AG04450 (cell line): ENCODE results near the gene KRTAP6-1. TPM values are rescaled to one million over a fixed set of nuclear protein-coding genes. Genes with fewer than 3 reads are reported as not detected.

ENCODE experiments used
- CTCF ChIA-PET: fragments of 300-600, 350-600 bp; formaldehyde crosslinking; extraction: SDS; loops from one replicate; lab custom pipeline; 2022; ENCODE audit warnings: antibody characterized with exemption, inconsistent platforms; lab: Charles Lee
- POLR2A ChIA-PET: fragments of 350-600 bp; formaldehyde crosslinking; extraction: SDS; loops from one replicate; lab custom pipeline; 2021; ENCODE audit warnings: antibody characterized with exemption, inconsistent platforms; lab: Yijun Ruan, JAX
- DNase-seq: peaks from one replicate; pipeline ENCODE4 v3.0.0-alpha.2; 2011; ENCODE audit warnings: low read depth, low spot score
- H3K27ac ChIP-seq: one replicate; pipeline ENCODE4 v1.5.1; 2012; ENCODE audit warnings: low read depth, low read length, control low read depth
- H3K27me3 ChIP-seq: one replicate; pipeline ENCODE4 v1.6.0; 2012; ENCODE audit warnings: low read length; ENCODE audit not compliant: control insufficient read depth, insufficient read depth
- H3K4me3 ChIP-seq: 2 replicates; pipeline ENCODE4 v1.5.1; 2011; ENCODE audit warnings: mild to moderate bottlenecking, low read depth, low read length, control low read depth
- H3K9me3 ChIP-seq: 2 replicates; pipeline ENCODE4 v1.5.1; 2012; ENCODE audit warnings: low read length; ENCODE audit not compliant: control insufficient read depth, insufficient read depth
- polyA minus RNA-seq: library from RNA; depleted of rRNA, polyadenylated mRNA; stranded (reverse); fragments of >200 nt; gene quantifications from 2 replicates; pipeline ENCODE4 v1.2.3, GENCODE V29; 2011; rRNA and poly(A)+ RNA removed
- polyA plus RNA-seq: library from polyadenylated mRNA; depleted of rRNA; stranded (reverse); fragments of >200 nt; gene quantifications from 2 replicates; pipeline ENCODE4 v1.2.3, GENCODE V29; 2011; rRNA removed
- TF ChIP-seq, protein P1 (sequence below): IDR thresholded peaks from 2 replicates; pipeline ENCODE4 v1.5.1; 2011; ENCODE audit warnings: low read depth, low read length, control low read depth, inconsistent platforms

KRTAP6-1 gene
- polyA plus RNA-seq (not detected in 2 replicates), polyA minus RNA-seq (not detected in 2 replicates)

DNA sequence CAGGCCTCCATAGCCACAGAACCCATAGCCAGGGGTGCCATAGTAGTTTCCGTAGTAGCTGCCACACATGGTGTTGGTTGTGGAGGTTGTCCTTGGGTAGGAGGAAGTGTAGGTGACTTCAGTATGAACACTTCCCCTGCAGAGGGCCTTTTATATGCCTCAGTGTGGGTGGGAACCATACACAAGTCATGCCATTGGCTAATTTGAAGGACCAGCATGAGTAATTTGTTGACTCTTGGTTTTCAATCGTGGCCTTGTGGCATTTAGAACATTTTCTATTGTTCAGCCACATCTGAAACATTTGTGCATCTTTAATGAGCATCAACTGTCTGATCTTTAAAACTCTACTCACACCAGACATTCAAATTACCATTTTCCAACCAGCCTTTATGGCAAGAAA, at the start of gene KRTAP6-1:
Gene KRTAP6-1, minus strand, starts transcription at position 95 of the 400 bp plus-strand sequence. Its CDS starts 26 bp downstream, at position 69.
- peaks cover 9% of the 10 kb centered on the region for H3K9me3 ChIP-seq
- POLR2A ChIA-PET = no interaction called here

GRCh38 chr21:30652891-30653290, 39.2 kb upstream of the KRTAP6-1 start:
- POLR2A ChIA-PET = no interaction called here
- DNase-seq = no peak
- TF ChIP-seq, protein P1, sequence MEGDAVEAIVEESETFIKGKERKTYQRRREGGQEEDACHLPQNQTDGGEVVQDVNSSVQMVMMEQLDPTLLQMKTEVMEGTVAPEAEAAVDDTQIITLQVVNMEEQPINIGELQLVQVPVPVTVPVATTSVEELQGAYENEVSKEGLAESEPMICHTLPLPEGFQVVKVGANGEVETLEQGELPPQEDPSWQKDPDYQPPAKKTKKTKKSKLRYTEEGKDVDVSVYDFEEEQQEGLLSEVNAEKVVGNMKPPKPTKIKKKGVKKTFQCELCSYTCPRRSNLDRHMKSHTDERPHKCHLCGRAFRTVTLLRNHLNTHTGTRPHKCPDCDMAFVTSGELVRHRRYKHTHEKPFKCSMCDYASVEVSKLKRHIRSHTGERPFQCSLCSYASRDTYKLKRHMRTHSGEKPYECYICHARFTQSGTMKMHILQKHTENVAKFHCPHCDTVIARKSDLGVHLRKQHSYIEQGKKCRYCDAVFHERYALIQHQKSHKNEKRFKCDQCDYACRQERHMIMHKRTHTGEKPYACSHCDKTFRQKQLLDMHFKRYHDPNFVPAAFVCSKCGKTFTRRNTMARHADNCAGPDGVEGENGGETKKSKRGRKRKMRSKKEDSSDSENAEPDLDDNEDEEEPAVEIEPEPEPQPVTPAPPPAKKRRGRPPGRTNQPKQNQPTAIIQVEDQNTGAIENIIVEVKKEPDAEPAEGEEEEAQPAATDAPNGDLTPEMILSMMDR = no peak
- Histone ChIP-seq H3K27me3 (no peaks in the 10 kb centered on the region), H3K4me3 (no peak overlapping the region), H3K9me3 (peaks cover 2% of the 10 kb centered on the region; the same call in 1 of the 2 replicates), H3K27ac (no peak overlapping the region)
- CTCF ChIA-PET = no interaction called here

More for the DNA sequence above, at the start of gene KRTAP6-1:
- DNase-seq = no peak
- TF ChIP-seq, protein P1 = no peak
- H3K4me3 ChIP-seq = no peak within 1 kb of the TSS
- CTCF ChIA-PET = no interaction called here
- H3K27me3 ChIP-seq = no peaks in the 10 kb centered on the region
- no peak within 1 kb of the TSS for H3K27ac ChIP-seq

DNA sequence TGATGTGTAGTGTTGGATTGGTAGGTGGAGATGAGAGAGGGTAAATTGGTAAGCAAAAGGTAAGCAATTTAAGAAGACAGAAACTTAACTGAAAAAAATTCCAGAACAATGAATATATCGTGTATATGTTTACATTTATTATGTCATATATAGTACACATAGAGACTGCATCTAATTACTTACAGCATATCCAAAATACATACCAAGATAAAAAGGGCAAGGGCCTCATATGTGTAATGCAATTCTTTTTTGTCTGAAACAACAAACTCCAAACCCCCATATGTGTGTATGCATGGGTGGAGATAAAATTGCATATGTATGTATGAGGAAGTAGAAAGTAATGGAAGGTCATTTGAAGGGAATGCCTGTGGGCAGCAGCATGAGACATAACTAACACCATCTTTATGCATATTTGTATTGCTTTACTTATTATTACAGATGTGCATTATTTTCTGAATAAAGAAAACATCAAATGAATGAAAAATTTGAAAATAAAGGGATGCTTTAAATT, 33.2 kb upstream of the KRTAP6-1 start:
- POLR2A ChIA-PET = no interaction called here
- CTCF ChIA-PET = no interaction called here
- no peak for DNase-seq
- TF ChIP-seq, protein P1 = no peak
- Histone ChIP-seq H3K9me3 (peaks cover 6% of the 10 kb centered on the region), H3K27ac (no peak overlapping the region), H3K4me3 (no peak overlapping the region), H3K27me3 (no peaks in the 10 kb centered on the region)

GRCh38 chr21:30642564-30642963, 28.8 kb upstream of the KRTAP6-1 start, which contains the start of gene KRTAP20-3:
TSS of gene KRTAP20-3 (plus strand) at chr21:30642864.
- Histone ChIP-seq H3K9me3 (peaks cover 8% of the 10 kb centered on the region), H3K27me3 (no peaks in the 10 kb centered on the region), H3K4me3 (no peak within 1 kb of the TSS), H3K27ac (no peak within 1 kb of the TSS)
- TF ChIP-seq, protein P1 = no peak
- ChIA-PET CTCF (no interaction called here), POLR2A (no interaction called here)
- DNase-seq = no peak

- POLR2A ChIA-PET = no interaction called here
- DNase-seq = no peak
- H3K27me3 ChIP-seq = no peaks in the 10 kb centered on the region
- TF ChIP-seq, protein P1 = no peak
- CTCF ChIA-PET = no interaction called here
- no peak overlapping the region for H3K4me3 ChIP-seq
- H3K9me3 ChIP-seq = peaks cover 19% of the 10 kb centered on the region
- H3K27ac ChIP-seq = no peak overlapping the region
These were observed 25.0 kb upstream of the KRTAP6-1 start for GRCh38 chr21:30638686-30639085.
